Transverse colon (tissue), 3 donors: Measurements from ENCODE around the gene AKT1.

ENCODE experiments used
- EP300 ChIP-seq: sonication (generic); formaldehyde crosslinking; IDR thresholded peaks from one replicate; pipeline ENCODE4 v1.6.1; 2017; ENCODE audit warnings: antibody characterized with exemption, low read depth
- POLR2A ChIP-seq: fragments of 450-650 bp; IDR thresholded peaks from one replicate; pipeline ENCODE4 v1.6.1; 2016; ENCODE audit warnings: antibody characterized with exemption, mild to moderate bottlenecking, moderate library complexity
- TF ChIP-seq, protein P1 (sequence below), 5 experiments: fragments of 200-600 bp in 3 of 5; fragments of 450-650 bp in 2 of 5; sonication (generic) in 3 of 5; IDR thresholded peaks; 1 replicate in 2 of 5; 2 replicates in 3 of 5; pipeline ENCODE4 v1.5.1; 2016 to 2017; ENCODE audit warnings: antibody characterized with exemption in 5 of 5, inconsistent platforms in 3 of 5, mild to moderate bottlenecking in 2 of 5, moderate library complexity in 1 of 5

DNA sequence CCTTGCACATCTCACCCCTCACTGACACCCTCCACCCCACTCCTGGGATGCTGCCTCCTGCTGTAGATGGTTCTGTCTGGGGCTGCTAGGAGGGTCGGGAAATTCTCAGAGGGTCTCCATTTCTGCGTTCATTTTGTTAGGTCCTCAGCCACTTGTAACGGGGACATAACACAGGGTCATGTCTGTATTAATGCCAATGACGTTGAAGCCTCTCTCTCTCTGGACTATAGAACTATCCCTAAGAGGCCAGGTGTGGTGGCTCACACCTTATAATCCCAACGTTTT is 28.0 kb downstream of the AKT1 start:
- TF ChIP-seq, protein P1, sequence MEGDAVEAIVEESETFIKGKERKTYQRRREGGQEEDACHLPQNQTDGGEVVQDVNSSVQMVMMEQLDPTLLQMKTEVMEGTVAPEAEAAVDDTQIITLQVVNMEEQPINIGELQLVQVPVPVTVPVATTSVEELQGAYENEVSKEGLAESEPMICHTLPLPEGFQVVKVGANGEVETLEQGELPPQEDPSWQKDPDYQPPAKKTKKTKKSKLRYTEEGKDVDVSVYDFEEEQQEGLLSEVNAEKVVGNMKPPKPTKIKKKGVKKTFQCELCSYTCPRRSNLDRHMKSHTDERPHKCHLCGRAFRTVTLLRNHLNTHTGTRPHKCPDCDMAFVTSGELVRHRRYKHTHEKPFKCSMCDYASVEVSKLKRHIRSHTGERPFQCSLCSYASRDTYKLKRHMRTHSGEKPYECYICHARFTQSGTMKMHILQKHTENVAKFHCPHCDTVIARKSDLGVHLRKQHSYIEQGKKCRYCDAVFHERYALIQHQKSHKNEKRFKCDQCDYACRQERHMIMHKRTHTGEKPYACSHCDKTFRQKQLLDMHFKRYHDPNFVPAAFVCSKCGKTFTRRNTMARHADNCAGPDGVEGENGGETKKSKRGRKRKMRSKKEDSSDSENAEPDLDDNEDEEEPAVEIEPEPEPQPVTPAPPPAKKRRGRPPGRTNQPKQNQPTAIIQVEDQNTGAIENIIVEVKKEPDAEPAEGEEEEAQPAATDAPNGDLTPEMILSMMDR (IDR thresholded peaks at IDR 0.05): no peak
- TF ChIP-seq POLR2A: no peak
- TF ChIP-seq EP300: no peak
